22Rv1 (cell line): ENCODE data around the gene LYPD6B.

Experiments
- H3K27ac ChIP-seq: fragments of 450-650 bp; 2 replicates; pipeline ENCODE4 v1.5.1; 2017
- CTCF ChIP-seq: fragments of 450-650 bp; IDR thresholded peaks from 2 replicates; pipeline ENCODE4 v1.5.1; 2017; ENCODE audit warnings: mild to moderate bottlenecking
- ZFX ChIP-seq: fragments of 450-650 bp; IDR thresholded peaks from 2 replicates; pipeline ENCODE4 v1.6.1; 2017; ENCODE audit warnings: antibody characterized with exemption, borderline replicate concordance

Gene LYPD6B

GRCh38 chr2:149170156-149170555 lies 131.7 kb downstream of the LYPD6B start:
- TF ChIP-seq CTCF = no peak
- TF ChIP-seq ZFX = no peak
- H3K27ac ChIP-seq = peak overlapping the region; percentile 15; the same call in 1 of the 2 replicates

GRCh38 chr2:149170911-149171310 lies 132.4 kb downstream of the LYPD6B start:
- TF ChIP-seq ZFX (no peak), CTCF (no peak)
- H3K27ac ChIP-seq = no peak overlapping the region

- TF ChIP-seq ZFX (no peak), CTCF (no peak)
- no peak overlapping the region for H3K27ac ChIP-seq
These were observed 134.7 kb downstream of the LYPD6B start for GRCh38 chr2:149173220-149173619.

- no peak overlapping the region for H3K27ac ChIP-seq
- TF ChIP-seq CTCF = no peak
- TF ChIP-seq ZFX = no peak
These were observed 137.5 kb downstream of the LYPD6B start for GRCh38 chr2:149175956-149176355.

GRCh38 chr2:149178612-149179011 lies 140.1 kb downstream of the LYPD6B start:
- no peak for TF ChIP-seq CTCF
- TF ChIP-seq ZFX = no peak
- H3K27ac ChIP-seq = no peak overlapping the region

- H3K27ac ChIP-seq = no peak overlapping the region
- TF ChIP-seq ZFX (no peak), CTCF (no peak)
These were observed 141.9 kb downstream of the LYPD6B start for GRCh38 chr2:149180226-149180875.

GRCh38 chr2:149183187-149183586 lies 144.7 kb downstream of the LYPD6B start:
- H3K27ac ChIP-seq = no peak overlapping the region
- no peak for TF ChIP-seq CTCF
- no peak for TF ChIP-seq ZFX
